MM.1S (cell line): ENCODE results near the gene PNKP.

Experiments
- DNase-seq: peaks from one replicate; pipeline ENCODE4 v3.0.0-alpha.2; 2015
- H2AFZ ChIP-seq: fragments of 300-600 bp; sonication (generic); 2 replicates; pipeline ENCODE4 v1.6.0; 2016; ENCODE audit warnings: antibody characterized with exemption, low read length
- H3F3A ChIP-seq: fragments of 300-600 bp; sonication (generic); 2 replicates; pipeline ENCODE4 v1.6.1; 2016; ENCODE audit warnings: mild to moderate bottlenecking, antibody characterized with exemption, low read length, moderate library complexity, mixed read lengths; ENCODE audit not compliant: insufficient read depth
- H3K27ac ChIP-seq: fragments of 300-600 bp; sonication (generic); 2 replicates; pipeline ENCODE4 v1.5.1; 2016; ENCODE audit warnings: mild to moderate bottlenecking, low read length
- H3K27me3 ChIP-seq: fragments of 300-600 bp; sonication (generic); replicated peaks from 2 replicates; pipeline ENCODE4 v1.6.0; 2016; ENCODE audit warnings: low read length; ENCODE audit not compliant: insufficient read depth
- H3K36me3 ChIP-seq: fragments of 300-600 bp; sonication (generic); replicated peaks from 2 replicates; pipeline ENCODE4 v1.6.1; 2016; ENCODE audit warnings: mild to moderate bottlenecking, low read length, mixed read lengths; ENCODE audit not compliant: insufficient read depth
- H3K4me1 ChIP-seq: fragments of 300-600 bp; sonication (generic); 2 replicates; pipeline ENCODE4 v1.6.1; 2016; ENCODE audit warnings: low read length, mixed read lengths
- H3K4me2 ChIP-seq: fragments of 300-600 bp; sonication (generic); 2 replicates; pipeline ENCODE4 v1.6.0; 2016; ENCODE audit warnings: low read depth, low read length
- H3K4me3 ChIP-seq: fragments of 300-600 bp; sonication (generic); 2 replicates; pipeline ENCODE4 v1.5.1; 2016; ENCODE audit warnings: low read length, mixed read lengths
- H3K79me2 ChIP-seq: fragments of 300-600 bp; sonication (generic); 2 replicates; pipeline ENCODE4 v1.6.1; 2016; ENCODE audit warnings: mixed run types, low read length, mixed read lengths
- H3K9ac ChIP-seq: fragments of 300-600 bp; sonication (generic); 2 replicates; pipeline ENCODE4 v1.6.1; 2016; ENCODE audit warnings: low read length, mixed read lengths
- H3K9me2 ChIP-seq: fragments of 300-600 bp; sonication (generic); replicated peaks from 2 replicates; pipeline ENCODE4 v1.6.1; 2016; ENCODE audit warnings: mild to moderate bottlenecking, low read length, mixed read lengths; ENCODE audit not compliant: insufficient read depth
- H3K9me3 ChIP-seq: fragments of 300-600 bp; sonication (generic); replicated peaks from 2 replicates; pipeline ENCODE4 v1.6.1; 2016; ENCODE audit warnings: mild to moderate bottlenecking, low read length, mixed read lengths; ENCODE audit not compliant: insufficient read depth
- H4K20me1 ChIP-seq: fragments of 300-600 bp; sonication (generic); 2 replicates; pipeline ENCODE4 v1.6.1; 2016; ENCODE audit warnings: mild to moderate bottlenecking, low read length, moderate library complexity, mixed read lengths; ENCODE audit not compliant: insufficient read depth
- CTCF ChIP-seq: fragments of 300-600 bp; sonication (generic); IDR thresholded peaks from 2 replicates; pipeline ENCODE4 v1.5.1; 2016; ENCODE audit warnings: antibody characterized with exemption, low read length, mixed read lengths
- EZH2 ChIP-seq: fragments of 300-600 bp; sonication (generic); optimal IDR thresholded peaks from 2 replicates; pipeline ENCODE3; 2017; ENCODE audit warnings: low read depth, mild to moderate bottlenecking, antibody characterized with exemption, low read length, mixed read lengths
- EZH2phosphoT487 ChIP-seq: fragments of 300-600 bp; sonication (generic); IDR thresholded peaks from 2 replicates; pipeline ENCODE4 v1.6.1; 2018; ENCODE audit warnings: antibody characterized with exemption, low read length

PNKP gene

GRCh38 chr19:49908480-49909420, 41.4 kb upstream of the PNKP start:
- Histone ChIP-seq H3K27me3 (no peaks in the 10 kb centered on the region), H3K27ac (no peak overlapping the region), H3K9me2 (no peaks in the 10 kb centered on the region), H3K9me3 (no peaks in the 10 kb centered on the region), H3K4me3 (no peak overlapping the region), H3K9ac (no peak overlapping the region), H2AFZ (no peak overlapping the region), H3F3A (peaks cover 6% of the 10 kb centered on the region; the same call in 1 of the 2 replicates), H3K4me2 (no peak overlapping the region), H3K4me1 (no peaks in the 10 kb centered on the region), H4K20me1 (peaks cover 6% of the 10 kb centered on the region; the same call in 1 of the 2 replicates), H3K79me2 (peaks cover 54% of the 10 kb centered on the region), H3K36me3 (peaks cover 12% of the 10 kb centered on the region; the same call in 1 of the 2 replicates)
- TF ChIP-seq CTCF (no peak), EZH2 (no peak), EZH2phosphoT487 (no peak)
- DNase-seq = no peak

GRCh38 chr19:49907745-49908446, 40.5 kb upstream of the PNKP start:
- Histone ChIP-seq H3K36me3 (peaks cover 12% of the 10 kb centered on the region; the same call in 1 of the 2 replicates), H3K4me1 (no peaks in the 10 kb centered on the region)

More at GRCh38 chr19:49907745-49908446, 40.5 kb upstream of the PNKP start:
- Histone ChIP-seq H3K79me2 (peaks cover 45% of the 10 kb centered on the region), H3K4me2 (no peak overlapping the region), H3K27ac (no peak overlapping the region), H3K9ac (no peak overlapping the region), H3F3A (peaks cover 6% of the 10 kb centered on the region; the same call in 1 of the 2 replicates), H3K27me3 (no peaks in the 10 kb centered on the region), H4K20me1 (peaks cover 6% of the 10 kb centered on the region; the same call in 1 of the 2 replicates), H2AFZ (no peak overlapping the region), H3K4me3 (no peak overlapping the region), H3K9me3 (no peaks in the 10 kb centered on the region), H3K9me2 (no peaks in the 10 kb centered on the region)
- no peak for DNase-seq
- TF ChIP-seq EZH2phosphoT487 (no peak), CTCF (no peak)
